Left ventricle myocardium inferior (tissue), 1 donor: ENCODE data around the gene RESP18. TPM values are rescaled to one million over a fixed set of nuclear protein-coding genes. Genes with fewer than 3 reads are reported as not detected.
"Not testable (repeated sequence)": the region's sequence is repeated elsewhere in the genome, so short reads cannot be mapped to it uniquely, and the experiment has no call there.

Experiments
- DNase-seq: peaks from one replicate; pipeline ENCODE4 v3.0.0-alpha.2; 2020
- H3K27ac ChIP-seq: fragments of 200-600 bp; replicated peaks from 2 replicates; pipeline ENCODE4 v1.8.0; 2021
- H3K27me3 ChIP-seq: fragments of 200-600 bp; 2 replicates; pipeline ENCODE4 v1.8.0; 2021; ENCODE audit warnings: low read depth
- H3K36me3 ChIP-seq: fragments of 200-600 bp; 2 replicates; pipeline ENCODE4 v1.8.0; 2021
- H3K4me1 ChIP-seq: fragments of 200-600 bp; 2 replicates; pipeline ENCODE4 v1.8.0; 2021
- H3K4me3 ChIP-seq: fragments of 200-600 bp; 2 replicates; pipeline ENCODE4 v1.8.0; 2021; ENCODE audit warnings: mild to moderate bottlenecking, moderate library complexity
- H3K9me3 ChIP-seq: fragments of 200-600 bp; replicated peaks from 2 replicates; pipeline ENCODE4 v1.8.0; 2021
- CTCF ChIP-seq: fragments of 200-600 bp; IDR thresholded peaks from 2 replicates; pipeline ENCODE4 v1.8.0; 2021; ENCODE audit warnings: antibody characterized with exemption, mild to moderate bottlenecking, borderline replicate concordance
- intact Hi-C: fragments of 100-400 bp; cut with micrococcal nuclease; formaldehyde crosslinking; loops from one replicate; pipeline ENCODE4 v1.11.0; 2022
- total RNA-seq: library from RNA; stranded (reverse); fragmentation: NEBNext Ultra II Directional; extraction: Animal tissue kit (Norgen Biotek cat#: 25700); gene quantifications from one replicate; pipeline ENCODE4 v1.2.1, GENCODE V29; 2021
- donor health status: DM: no; HTN: yes; CAD: no; lungs with severe emphysema.

The RESP18 gene
- total RNA-seq, 1 donor from 2014 or later = not detected

GRCh38 chr2:219290381-219291171 is 42.0 kb downstream of the RESP18 start:
- Histone ChIP-seq H3K9me3 (no peaks in the 10 kb centered on the region), H3K4me1 (peaks cover 31% of the 10 kb centered on the region), H3K36me3 (peaks cover 6% of the 10 kb centered on the region), H3K27ac (peak overlapping the region; percentile 66), H3K27me3 (no peaks in the 10 kb centered on the region), H3K4me3 (no peak overlapping the region)
- no peak for DNase-seq
- intact Hi-C loops = no loop called here
- no peak for TF ChIP-seq CTCF

GRCh38 chr2:219289537-219290361 is 42.8 kb downstream of the RESP18 start:
- Histone ChIP-seq H3K36me3 (peaks cover 15% of the 10 kb centered on the region), H3K27ac (peak overlapping the region; percentile 66), H3K9me3 (no peaks in the 10 kb centered on the region), H3K4me1 (peaks cover 32% of the 10 kb centered on the region), H3K4me3 (no peak overlapping the region), H3K27me3 (no peaks in the 10 kb centered on the region)
- DNase-seq = peak; percentile 79
- TF ChIP-seq CTCF = no peak
- intact Hi-C loops = no loop called here

- TF ChIP-seq CTCF = no peak
- intact Hi-C loops = no loop called here
- peaks cover 30% of the 10 kb centered on the region for H3K4me1 ChIP-seq
Measured at GRCh38 chr2:219289195-219289536, 43.4 kb downstream of the RESP18 start.

GRCh38 chr2:219287580-219288265 is 44.8 kb downstream of the RESP18 start:
- Histone ChIP-seq H3K36me3 (peaks cover 35% of the 10 kb centered on the region), H3K27me3 (no peaks in the 10 kb centered on the region), H3K4me3 (no peak overlapping the region), H3K27ac (no peak overlapping the region), H3K4me1 (peaks cover 38% of the 10 kb centered on the region), H3K9me3 (no peaks in the 10 kb centered on the region)
- intact Hi-C loops = no loop called here
- DNase-seq = no peak
- TF ChIP-seq CTCF = no peak

More at GRCh38 chr2:219289195-219289536, 43.4 kb downstream of the RESP18 start:
- H3K27ac ChIP-seq = peak overlapping the region; percentile 66
- no peaks in the 10 kb centered on the region for H3K27me3 ChIP-seq
- DNase-seq = no peak
- H3K4me3 ChIP-seq = no peak overlapping the region
- H3K36me3 ChIP-seq = peaks cover 20% of the 10 kb centered on the region
- H3K9me3 ChIP-seq = no peaks in the 10 kb centered on the region

GRCh38 chr2:219287116-219287440 is 45.5 kb downstream of the RESP18 start:
- H3K27ac ChIP-seq, H3K27me3 ChIP-seq, intact Hi-C loops, H3K4me3 ChIP-seq, H3K9me3 ChIP-seq, DNase-seq: not testable (repeated sequence)
- peaks cover 41% of the 10 kb centered on the region for H3K36me3 ChIP-seq
- H3K4me1 ChIP-seq = peaks cover 43% of the 10 kb centered on the region
